IMR-90 (cell line): ENCODE measurements around the gene ULBP1. TPM values are rescaled to one million over a fixed set of nuclear protein-coding genes. Genes with fewer than 3 reads are reported as not detected.
A peak's percentile ranks its signal among the peaks of the same experiment; 100 is the strongest.
"Not testable (repeated sequence)": the region's sequence is repeated elsewhere in the genome, so short reads cannot be mapped to it uniquely, and the experiment has no call there.

Experiments used
- ATAC-seq: fragments of 200-7000 bp; cut with Tn5 transposase; 2 replicates; pipeline ENCODE4 v1.9.1; 2020; ENCODE audit warnings: low read depth, mild to moderate bottlenecking, moderate library complexity
- BruUV-seq: library from RNA; stranded (reverse); fragments of 400-500 nt; replicated peaks from 2 replicates; lab custom pipeline; 2021; lab: Mats Ljungman, UMichigan
- CTCF ChIA-PET: fragments of 300-600 bp; formaldehyde crosslinking; extraction: SDS; loops from one replicate; lab custom pipeline; 2021; ENCODE audit warnings: antibody characterized with exemption; lab: Yijun Ruan, JAX
- POLR2A ChIA-PET: fragments of 300-600 bp; sonication (Branson Sonifier 250); formaldehyde crosslinking; loops from one replicate; lab custom pipeline; 2022; ENCODE audit warnings: antibody characterized with exemption; ENCODE audit not compliant: unreplicated experiment; lab: Charles Lee
- DNase-seq: peaks from one replicate; pipeline ENCODE4 v3.0.0; 2013
- H2AFZ ChIP-seq: replicated peaks from 2 replicates; pipeline ENCODE3; 2013; ENCODE audit warnings: low read length, mild to moderate bottlenecking; ENCODE audit not compliant: poor library complexity
- H2AK5ac ChIP-seq: 2 replicates; pipeline ENCODE4 v1.6.1; 2013; ENCODE audit warnings: low read depth, low read length, inconsistent platforms
- H2AK9ac ChIP-seq: replicated peaks from 2 replicates; pipeline ENCODE3; 2013; ENCODE audit warnings: mild to moderate bottlenecking, low read depth, low read length, moderate library complexity; ENCODE audit not compliant: poor library complexity
- H2BK120ac ChIP-seq: 2 replicates; pipeline ENCODE4 v1.6.1; 2013; ENCODE audit warnings: low read depth, low read length, inconsistent platforms
- H2BK15ac ChIP-seq: 3 replicates; pipeline ENCODE4 v1.6.1; 2013; ENCODE audit warnings: low read depth, low read length, inconsistent platforms
- H2BK20ac ChIP-seq: 2 replicates; pipeline ENCODE4 v1.6.1; 2013; ENCODE audit warnings: low read depth, mild to moderate bottlenecking, inconsistent platforms, low read length, moderate library complexity
- H2BK5ac ChIP-seq: 2 replicates; pipeline ENCODE4 v1.6.1; 2013; ENCODE audit warnings: mild to moderate bottlenecking, low read depth, low read length, inconsistent platforms; ENCODE audit not compliant: poor library complexity, severe bottlenecking
- H3K14ac ChIP-seq: replicated peaks from 2 replicates; pipeline ENCODE4 v1.6.1; 2013; ENCODE audit warnings: low read depth, low read length, inconsistent platforms
- H3K18ac ChIP-seq: 2 replicates; pipeline ENCODE4 v1.6.1; 2013; ENCODE audit warnings: low read depth, low read length, control low read depth
- H3K23ac ChIP-seq: 2 replicates; pipeline ENCODE4 v1.6.1; 2013; ENCODE audit warnings: low read depth, low read length, inconsistent platforms
- H3K27ac ChIP-seq: 2 replicates; pipeline ENCODE4 v1.5.1; 2013; ENCODE audit warnings: mild to moderate bottlenecking, control low read depth, low read length; ENCODE audit not compliant: insufficient read depth
- H3K27me3 ChIP-seq: 2 replicates; pipeline ENCODE4 v1.6.1; 2013; ENCODE audit warnings: low read length; ENCODE audit not compliant: control insufficient read depth, insufficient read depth
- H3K36me3 ChIP-seq: 2 replicates; pipeline ENCODE4 v1.6.1; 2013; ENCODE audit warnings: low read length, mixed read lengths; ENCODE audit not compliant: control insufficient read depth, insufficient read depth
- H3K4ac ChIP-seq: 2 replicates; pipeline ENCODE4 v1.6.1; 2013; ENCODE audit warnings: low read depth, low read length, inconsistent platforms
- H3K4me1 ChIP-seq: 2 replicates; pipeline ENCODE4 v1.6.1; 2013; ENCODE audit warnings: low read length, mixed read lengths; ENCODE audit not compliant: control insufficient read depth, insufficient read depth
- H3K4me2 ChIP-seq: 2 replicates; pipeline ENCODE4 v1.6.1; 2013; ENCODE audit warnings: low read depth, mild to moderate bottlenecking, control low read depth, low read length, moderate library complexity
- H3K4me3 ChIP-seq: 2 replicates; pipeline ENCODE4 v1.5.1; 2013; ENCODE audit warnings: low read depth, mild to moderate bottlenecking, control low read depth, low read length, moderate library complexity; ENCODE audit not compliant: insufficient read depth
- H3K56ac ChIP-seq: 2 replicates; pipeline ENCODE4 v1.6.1; 2013; ENCODE audit warnings: low read length, inconsistent platforms; ENCODE audit not compliant: insufficient read depth; ENCODE audit errors: extremely low read depth
- H3K79me1 ChIP-seq, 2 experiments: 2 replicates each; pipeline ENCODE4 v1.6.1; 2013; ENCODE audit warnings: low read length in 2 of 2, inconsistent platforms in 1 of 2, low read depth in 1 of 2
- H3K9ac ChIP-seq: 2 replicates; pipeline ENCODE4 v1.6.1; 2013; ENCODE audit warnings: low read depth, low read length, control low read depth
- H3K9me1 ChIP-seq: 2 replicates; pipeline ENCODE4 v1.6.1; 2013; ENCODE audit warnings: low read length, inconsistent platforms; ENCODE audit not compliant: insufficient read depth
- H3K9me3 ChIP-seq: 2 replicates; pipeline ENCODE4 v1.6.1; 2013; ENCODE audit warnings: low read length; ENCODE audit not compliant: control insufficient read depth, insufficient read depth
- H4K20me1 ChIP-seq: 2 replicates; pipeline ENCODE4 v1.6.1; 2013; ENCODE audit warnings: low read length, inconsistent platforms; ENCODE audit not compliant: insufficient read depth
- H4K5ac ChIP-seq: 2 replicates; pipeline ENCODE4 v1.6.1; 2013; ENCODE audit warnings: mild to moderate bottlenecking, low read depth, low read length, control low read depth
- H4K8ac ChIP-seq, 2 experiments: 2 replicates each; pipeline ENCODE4 v1.6.1; 2013; ENCODE audit warnings: low read depth in 2 of 2, low read length in 2 of 2, control low read depth in 1 of 2, inconsistent platforms in 1 of 2
- H4K91ac ChIP-seq: 2 replicates; pipeline ENCODE4 v1.6.1; 2013; ENCODE audit warnings: low read depth, low read length, inconsistent platforms; ENCODE audit not compliant: insufficient read depth
- POLR2A ChIP-seq: IDR thresholded peaks from 2 replicates; pipeline ENCODE4 v1.6.1; 2012; ENCODE audit warnings: mild to moderate bottlenecking, low read depth, low read length
- WGBS, 2 experiments: methylation state at CpG; one replicate each; pipeline versions ENCODE4 v1.1.5 to v1.1.7; 2013; ENCODE audit warnings: missing lambda C conversion rate in 2 of 2; ENCODE audit not compliant: insufficient read length in 1 of 2; ENCODE audit errors: extremely low coverage in 2 of 2; 5-methylcytosine and 5-hydroxymethylcytosine counted together
- dilution Hi-C: fragments of 300-500 bp; cut with HindIII; formaldehyde crosslinking; loops from one replicate; pipeline ENCODE4 v1.14.3; 2018; ENCODE audit warnings: low sequenced_read_pairs; ENCODE audit not compliant: unreplicated experiment
- in situ Hi-C: fragments of 300-500 bp; cut with MboI; formaldehyde crosslinking; loops from 3 replicates; pipeline ENCODE4 v1.14.3; 2019; ENCODE audit warnings: low sequenced_read_pairs, inconsistent platforms, mixed read lengths
- intact Hi-C: fragments of 100-400 bp; cut with micrococcal nuclease; formaldehyde crosslinking; loops from 2 replicates; pipeline ENCODE4 v1.10.0; 2022
- polyA plus RNA-seq, 3 experiments: library from polyadenylated mRNA; depleted of rRNA; stranded (reverse); fragments of >200 nt; gene quantifications; 2 replicates each; pipeline ENCODE4 v1.2.3, GENCODE V29; 2012; ENCODE audit warnings: low replicate concordance in 1 of 3
- total RNA-seq: library from RNA; depleted of rRNA; stranded (reverse); fragments of >200 nt; gene quantifications from 2 replicates; pipeline ENCODE4 v1.2.3, GENCODE V29; 2012

Gene ULBP1
- total and polyA plus RNA-seq, 2 of the 4 experiments (the other 2 are of a cell fraction): 0.18 to 0.87 TPM

GRCh38 chr6:149965194-149966020 is 1.7 kb downstream of the ULBP1 start:
- no peak overlapping the region for H4K8ac ChIP-seq
- no peaks in the 10 kb centered on the region; the same call in 1 of the 2 replicates for H3K9me3 ChIP-seq
- peaks cover 62% of the 10 kb centered on the region for H3K27me3 ChIP-seq
- no peak overlapping the region for H3K27ac ChIP-seq
- 0 out of 2 replicates have a peak overlapping the region, but pooled peaks have one; percentile 56 for H3K23ac ChIP-seq
- H2BK5ac ChIP-seq: no peak overlapping the region
- H3K56ac ChIP-seq: no peak overlapping the region
- POLR2A ChIA-PET: interaction anchor here (0.6 kb wide), 1 partner anchor 355 kb away, joined by 4 read pairs; no protein-coding TSS in a partner anchor
- H3K9me1 ChIP-seq: 0 out of 2 replicates have a peak, but pooled peaks cover 7% of the 10 kb centered on the region
- ATAC-seq (no peak), DNase-seq (no peak)
- H2AFZ ChIP-seq: peak overlapping the region; percentile 79
- H4K91ac ChIP-seq: no peak overlapping the region
- CTCF ChIA-PET: no interaction called here
- dilution Hi-C loops: no loop called here
- H3K4me3 ChIP-seq: peak overlapping the region; percentile 53
- intact Hi-C loops: no loop called here
- in situ Hi-C loops: no loop called here
- H2BK20ac ChIP-seq: no peak overlapping the region
- no peak overlapping the region for H2BK15ac ChIP-seq
- no peak overlapping the region for H3K9ac ChIP-seq
- TF ChIP-seq POLR2A: no peak
- H2AK9ac ChIP-seq: no peak overlapping the region
- H3K36me3 ChIP-seq: no peaks in the 10 kb centered on the region
- H2AK5ac ChIP-seq: no peak overlapping the region
- no peak overlapping the region for H3K14ac ChIP-seq
- H4K5ac ChIP-seq: no peak overlapping the region
- no peak overlapping the region for H2BK120ac ChIP-seq
- BruUV-seq: no TSS peak
- 15% methylated on average over 9 of the region's 38 CpGs; no CpG with 5 or more reads in 1 of the 2 experiments for WGBS, 2 experiments
- H3K4me2 ChIP-seq: peak overlapping the region; percentile 88; the same call in 1 of the 2 replicates
- H4K20me1 ChIP-seq: no peaks in the 10 kb centered on the region; the same call in 1 of the 2 replicates
- H3K4ac ChIP-seq: no peak overlapping the region
- H3K4me1 ChIP-seq: peaks cover 2% of the 10 kb centered on the region; the same call in 1 of the 2 replicates
- H3K18ac ChIP-seq: no peak overlapping the region
- 0 out of 4 replicates have a peak, but pooled peaks cover 0 to 4% of the 10 kb centered on the region in 2 experiments for H3K79me1 ChIP-seq

- H3K4me2 ChIP-seq, H4K91ac ChIP-seq, H3K23ac ChIP-seq, H3K18ac ChIP-seq, H4K20me1 ChIP-seq, CTCF ChIA-PET, in situ Hi-C loops, intact Hi-C loops, H3K27ac ChIP-seq, H3K4me3 ChIP-seq, H3K36me3 ChIP-seq, H3K9ac ChIP-seq, H4K5ac ChIP-seq, H2BK20ac ChIP-seq, BruUV-seq, H4K8ac ChIP-seq, H3K14ac ChIP-seq, H3K4me1 ChIP-seq, H2AK9ac ChIP-seq, H2AK5ac ChIP-seq, H2BK5ac ChIP-seq, H3K79me1 ChIP-seq, H3K9me3 ChIP-seq, H2BK120ac ChIP-seq, DNase-seq, H3K9me1 ChIP-seq, dilution Hi-C loops, H3K4ac ChIP-seq, H3K56ac ChIP-seq, H2AFZ ChIP-seq, ATAC-seq, H2BK15ac ChIP-seq: not testable (repeated sequence)
- WGBS, 2 experiments: no CpG with 5 or more reads among the region's 2 CpGs
- POLR2A ChIA-PET: interaction anchor here (0.6 kb wide), 1 partner anchor 356 kb away, joined by 4 read pairs; no protein-coding TSS in a partner anchor
- peaks cover 66% of the 10 kb centered on the region for H3K27me3 ChIP-seq
Observed at GRCh38 chr6:149966319-149966718, 2.6 kb downstream of the ULBP1 start.
